Psoas muscle (tissue), 8 donors: ENCODE measurements around the gene SPRY2. TPM values are rescaled to one million over a fixed set of nuclear protein-coding genes. Genes with fewer than 3 reads are reported as not detected.

Experiments
- ATAC-seq, 4 donors: fragments of 200-7000 bp; cut with Tn5 transposase; one replicate each; pipeline ENCODE4 v1.9.1; 2020; ENCODE audit warnings: moderate library complexity in 3 of 4, mild to moderate bottlenecking in 2 of 4
- DNase-seq, 2 donors: peaks; one replicate each; pipeline ENCODE4 v3.0.0-alpha.2; 2020
- H3K27ac ChIP-seq: fragments of 200-600 bp; one replicate; pipeline ENCODE4 v1.8.0; 2022
- H3K27me3 ChIP-seq, 3 donors: fragments of 200-600 bp in 1 of 3; one replicate each; pipeline versions ENCODE4 v1.6.1 to v1.8.0; 2013 to 2022; ENCODE audit warnings: low read length in 2 of 3, mild to moderate bottlenecking in 2 of 3, moderate library complexity in 1 of 3; ENCODE audit not compliant: insufficient read depth in 3 of 3
- H3K36me3 ChIP-seq, 2 donors: fragments of 200-600 bp in 1 of 2; one replicate each; pipeline versions ENCODE4 v1.6.1 to v1.8.0; 2013 to 2022; ENCODE audit warnings: low read depth in 1 of 2, mild to moderate bottlenecking in 1 of 2, moderate library complexity in 1 of 2; ENCODE audit not compliant: insufficient read depth in 1 of 2
- H3K4me1 ChIP-seq: fragments of 200-600 bp; one replicate; pipeline ENCODE4 v1.8.0; 2022
- H3K4me3 ChIP-seq: fragments of 200-600 bp; one replicate; pipeline ENCODE4 v1.8.0; 2022; ENCODE audit warnings: mild to moderate bottlenecking
- H3K9me3 ChIP-seq: fragments of 200-600 bp; one replicate; pipeline ENCODE4 v1.8.0; 2022
- CTCF ChIP-seq: fragments of 200-600 bp; IDR thresholded peaks from one replicate; pipeline ENCODE4 v1.8.0; 2022; ENCODE audit warnings: antibody characterized with exemption
- WGBS, 3 donors: extraction: QIAGEN DNeasy Blood & Tissue Kit; methylation state at CpG; one replicate each; pipeline versions ENCODE4 v1.1.6 to v1.1.7; 2013; 5-methylcytosine and 5-hydroxymethylcytosine counted together
- intact Hi-C, 2 donors: fragments of 100-400 bp; cut with DNase I; formaldehyde crosslinking; loops; one replicate each; pipeline versions ENCODE4 v1.11.0 to v1.14.2; 2022
- polyA plus RNA-seq, 3 donors: library from polyadenylated mRNA; stranded (reverse); fragments of 200-250 nt; gene quantifications; one replicate each; pipeline ENCODE4 v1.2.3, GENCODE V29; 2013
- total RNA-seq, 4 donors: library from RNA; stranded (reverse); fragmentation: NEBNext Ultra II Directional in 2 of 4; extraction: Animal tissue kit (Norgen Biotek cat#: 25700) in 2 of 4; gene quantifications; one replicate each; pipeline versions ENCODE4 v1.2.1 to v1.2.4, GENCODE V29; 2021 to 2023
- donor health status: healthy with polysubstance abuse.
- donor health status: DM: no; HTN: no; CAD: no; lungs with moderate emphysema.
- donor health status: Bipolar disorder and iron deficiency.
- donor health status: healthy.
- donor health status: DM: yes; HTN: yes; CAD: no.
- donor health status: DM: no; HTN: no; CAD: no.
- donor health status: DM: no; HTN: no; CAD: no.
- donor health status: DM: yes; HTN: yes; CAD: no.

SPRY2 gene
- total and polyA plus RNA-seq, 7 donors = 15.2 to 171 (median 26.5) TPM

DNA sequence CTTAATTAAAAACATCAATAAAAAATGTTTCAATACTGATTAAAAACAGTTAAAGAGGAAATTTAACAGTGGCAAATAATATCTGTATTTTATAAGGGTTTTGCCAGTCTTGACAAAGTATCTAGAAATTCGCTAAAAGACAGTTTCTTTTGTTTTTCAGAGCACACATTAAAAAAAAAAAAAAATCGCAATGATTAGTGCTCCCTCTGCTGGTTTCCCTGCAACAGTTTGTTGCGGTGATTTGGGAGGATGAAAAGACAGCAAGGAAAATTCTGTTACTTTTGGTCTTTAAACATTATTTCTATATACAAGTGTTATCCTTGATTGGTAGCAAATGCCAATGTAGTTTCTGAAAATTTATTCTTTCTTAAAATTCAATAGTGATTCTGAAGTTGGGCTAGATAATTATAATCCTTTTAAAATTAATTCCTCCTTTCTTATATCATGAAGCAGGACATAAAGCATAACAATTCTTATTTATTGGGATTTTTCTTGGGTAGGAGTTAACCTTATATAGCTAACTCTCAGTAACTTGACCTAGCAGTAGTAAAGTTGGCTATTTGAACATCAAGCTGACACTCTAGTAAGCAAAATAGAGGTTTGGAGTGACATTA, 23.1 kb upstream of the SPRY2 start:
- H3K9me3 ChIP-seq = no peaks in the 10 kb centered on the region
- H3K4me1 ChIP-seq = peaks cover 4% of the 10 kb centered on the region
- peak overlapping the region; percentile 46 for H3K4me3 ChIP-seq
- ATAC-seq (peak in 1 of 4 donors; percentile 74), DNase-seq (no peak)
- H3K36me3 ChIP-seq = no peaks in the 10 kb centered on the region
- TF ChIP-seq CTCF = peak; percentile 85
- intact Hi-C loops = loop anchor here (2.0 to 5.0 kb wide), 3 partner anchors 21 to 687 kb away; no protein-coding TSS in a partner anchor
- H3K27ac ChIP-seq = no peak overlapping the region
- H3K27me3 ChIP-seq = no peaks in the 10 kb centered on the region
- 1 to 2% (median 2%) methylated on average over 3 of the region's 3 CpGs for WGBS, 3 donors

DNA sequence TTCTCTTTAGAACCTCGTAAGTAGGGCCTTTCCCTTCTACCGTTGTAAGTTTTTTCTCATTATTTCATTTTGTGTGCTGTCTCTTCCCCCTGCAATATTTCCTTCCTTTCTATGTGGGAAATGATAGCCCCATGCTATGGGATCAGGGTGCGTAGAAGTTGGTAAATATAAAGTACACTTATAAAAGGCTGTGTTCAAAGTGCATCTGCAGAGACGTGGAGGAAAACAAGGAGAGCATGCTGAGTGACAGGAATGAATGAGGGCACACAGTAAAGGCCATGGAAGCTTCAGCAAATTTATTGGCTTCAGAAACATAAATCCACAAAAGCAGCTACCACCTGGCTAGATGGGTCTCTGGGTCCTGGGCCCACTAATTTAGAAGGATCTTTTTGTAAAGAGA, 21.6 kb upstream of the SPRY2 start:
- Histone ChIP-seq H3K4me3 (no peak overlapping the region), H3K36me3 (no peaks in the 10 kb centered on the region), H3K27me3 (no peaks in the 10 kb centered on the region), H3K27ac (no peak overlapping the region), H3K4me1 (peaks cover 4% of the 10 kb centered on the region), H3K9me3 (no peaks in the 10 kb centered on the region)
- 89 to 93% (median 92%) methylated on average over 4 of the region's 4 CpGs for WGBS, 3 donors
- intact Hi-C loops = loop anchor here (2.0 to 5.0 kb wide), 3 partner anchors 20 to 685 kb away; no protein-coding TSS in a partner anchor
- DNase-seq (no peak), ATAC-seq (no peak)
- no peak for TF ChIP-seq CTCF

- ATAC-seq (no peak), DNase-seq (no peak)
- TF ChIP-seq CTCF = no peak
- WGBS, 3 donors = 86 to 97% (median 94%) methylated on average over 2 of the region's 2 CpGs
- no peak overlapping the region for H3K27ac ChIP-seq
- H3K27me3 ChIP-seq = no peaks in the 10 kb centered on the region
- no peaks in the 10 kb centered on the region for H3K36me3 ChIP-seq
- intact Hi-C loops = loop anchor here (2.0 to 5.0 kb wide), 3 partner anchors 19 to 685 kb away; no protein-coding TSS in a partner anchor
- H3K4me3 ChIP-seq = no peak overlapping the region
- peaks cover 4% of the 10 kb centered on the region for H3K4me1 ChIP-seq
- H3K9me3 ChIP-seq = no peaks in the 10 kb centered on the region
Observed at GRCh38 chr13:80361883-80362327, 21.0 kb upstream of the SPRY2 start.

DNA sequence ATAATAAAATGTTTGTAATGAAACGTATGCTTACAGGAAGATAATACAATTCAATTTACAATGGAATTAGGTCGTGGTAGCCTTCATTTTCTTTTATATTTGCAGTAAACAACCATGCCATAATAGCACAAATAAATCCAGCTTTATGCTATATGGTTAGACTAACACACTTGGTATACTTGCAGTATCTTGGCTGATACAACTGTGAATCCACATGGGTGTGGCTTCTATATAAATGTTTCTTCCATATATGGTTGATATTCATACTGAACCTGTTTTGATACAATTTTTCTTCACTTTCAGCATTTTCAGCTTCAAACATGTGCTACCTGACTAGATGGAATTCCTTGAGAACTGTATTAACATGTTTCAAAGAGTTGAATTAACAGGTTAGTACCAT, 20.4 kb upstream of the SPRY2 start:
- WGBS, 3 donors = 87 to 91% (median 88%) methylated on average over 2 of the region's 2 CpGs
- H3K4me1 ChIP-seq = peaks cover 4% of the 10 kb centered on the region
- ATAC-seq (no peak), DNase-seq (no peak)
- H3K9me3 ChIP-seq = no peaks in the 10 kb centered on the region
- H3K36me3 ChIP-seq = no peaks in the 10 kb centered on the region
- intact Hi-C loops = loop anchor here (5.0 kb wide), 2 partner anchors 584 to 684 kb away; no protein-coding TSS in a partner anchor
- H3K4me3 ChIP-seq = no peak overlapping the region
- no peak overlapping the region for H3K27ac ChIP-seq
- TF ChIP-seq CTCF = no peak
- H3K27me3 ChIP-seq = no peaks in the 10 kb centered on the region

- no peak for TF ChIP-seq CTCF
- intact Hi-C loops = loop anchor here (5.0 kb wide), 2 partner anchors 583 to 683 kb away; no protein-coding TSS in a partner anchor
- peak in 1 of 4 donors; percentile 35 for ATAC-seq
- Histone ChIP-seq H3K9me3 (no peaks in the 10 kb centered on the region), H3K27me3 (no peaks in the 10 kb centered on the region), H3K4me1 (peaks cover 4% of the 10 kb centered on the region), H3K36me3 (no peaks in the 10 kb centered on the region), H3K27ac (no peak overlapping the region), H3K4me3 (no peak overlapping the region)
- no peak for DNase-seq
Observed at GRCh38 chr13:80360453-80360800, 19.5 kb upstream of the SPRY2 start.
